K562 (cell line): Measurements from ENCODE around the gene ACAP3. TPM values are rescaled to one million over a fixed set of nuclear protein-coding genes. Genes with fewer than 3 reads are reported as not detected.

ENCODE experiments used
- ATF7 ChIP-seq: fragments of 450-650 bp; IDR thresholded peaks from 2 replicates; pipeline ENCODE4 v1.7.1; 2014; ENCODE audit warnings: mild to moderate bottlenecking, moderate library complexity
- CREM ChIP-seq: IDR thresholded peaks from 2 replicates; pipeline ENCODE4 v1.6.1; 2014; ENCODE audit warnings: antibody characterized with exemption, low read depth
- ERF ChIP-seq: fragments of 450-650 bp; formaldehyde crosslinking; IDR thresholded peaks from 2 replicates; pipeline ENCODE4 v1.4.0; 2020; ENCODE audit warnings: mild to moderate bottlenecking, mixed read lengths
- JUNB ChIP-seq: fragments of 450-650 bp; formaldehyde crosslinking; conservative IDR thresholded peaks from 2 replicates; pipeline ENCODE4 v1.4.0; 2020; ENCODE audit warnings: mild to moderate bottlenecking
- KAT8 ChIP-seq: fragments of 450-650 bp; IDR thresholded peaks from 2 replicates; pipeline ENCODE4 v1.6.1; 2016; ENCODE audit warnings: low read depth, mild to moderate bottlenecking
- MEIS2 ChIP-seq: fragments of 450-650 bp; IDR thresholded peaks from 2 replicates; pipeline ENCODE4 v1.6.1; 2014; ENCODE audit warnings: mild to moderate bottlenecking; ENCODE audit not compliant: partially characterized antibody
- NR2C2 ChIP-seq, 2 experiments: fragments of 200-800 bp in 1 of 2; sonication (Bioruptor generic) in 1 of 2; sonication (generic) in 1 of 2; formaldehyde crosslinking in 1 of 2; IDR thresholded peaks; 2 replicates each; pipeline versions ENCODE4 v1.6.1 to v1.8.0; 2016 to 2022; ENCODE audit warnings: mild to moderate bottlenecking in 1 of 2, missing compliant biosample characterization in 1 of 2, missing genetic modification characterization in 1 of 2, missing genetic modification reagents in 1 of 2
- RBBP5 ChIP-seq: fragments of 200-600 bp; sonication (generic); IDR thresholded peaks from 2 replicates; pipeline ENCODE4 v1.6.1; 2012; ENCODE audit warnings: borderline replicate concordance, mild to moderate bottlenecking, low read length, control low read depth, inconsistent platforms; ENCODE audit not compliant: insufficient read depth, poor library complexity, severe bottlenecking
- THAP7 ChIP-seq: fragments of 250-450 bp; sonication (Bioruptor Pico); IDR thresholded peaks from 2 replicates; pipeline ENCODE4 v1.5.0; 2021
- USF1 ChIP-seq: sonication (generic); formaldehyde crosslinking; IDR thresholded peaks from 2 replicates; pipeline ENCODE4 v1.9.0; 2022; ENCODE audit warnings: mild to moderate bottlenecking, missing genetic modification reagents
- ZFX ChIP-seq: sonication (generic); formaldehyde crosslinking; IDR thresholded peaks from 2 replicates; pipeline ENCODE4 v1.8.0; 2022; ENCODE audit warnings: mild to moderate bottlenecking, missing genetic modification reagents, moderate library complexity
- ZNF197 ChIP-seq: fragments of 200-800 bp; sonication (Bioruptor generic); IDR thresholded peaks from 2 replicates; pipeline ENCODE4 v1.6.1; 2016; ENCODE audit warnings: low read depth, missing genetic modification characterization, missing compliant biosample characterization
- ZNF507 ChIP-seq: conservative IDR thresholded peaks from 2 replicates; pipeline ENCODE4 v1.6.1; 2017; ENCODE audit warnings: missing genetic modification characterization, missing compliant biosample characterization
- ZNF76 ChIP-seq: fragments of 250-450 bp; sonication (Bioruptor Pico); IDR thresholded peaks from 2 replicates; pipeline ENCODE4 v1.4.0; 2020; ENCODE audit warnings: mild to moderate bottlenecking, moderate library complexity, borderline replicate concordance
- polyA plus RNA-seq, 8 experiments: library from polyadenylated mRNA; depleted of rRNA in 4 of 8; stranded (reverse) in 5 of 8; unstranded in 3 of 8; fragments of >200 nt; fragmentation: Nextera tagmentation in 2 of 8; fragmentation: Illumina TruSeq in 1 of 8; extraction: Ambion mirVana in 2 of 8; extraction: Trizol in 1 of 8; gene quantifications; 2 replicates each; pipeline versions ENCODE4 v1.2.1 to v1.2.3, GENCODE V29; 2011 to 2014; ENCODE audit warnings: inconsistent platforms in 1 of 8, missing spikeins in 1 of 8
- total RNA-seq, 7 experiments: library from RNA; depleted of rRNA in 6 of 7; stranded (reverse); fragments of >200 nt in 6 of 7; fragmentation: Illumina TruSeq in 2 of 7; extraction: Trizol in 2 of 7; gene quantifications; 2 replicates each; pipeline versions ENCODE4 v1.2.1 to v1.2.3, GENCODE V29; 2011 to 2021; ENCODE audit warnings: low replicate concordance in 1 of 7
- TF ChIP-seq, protein P1 (sequence below): fragments of 450-650 bp; IDR thresholded peaks from 2 replicates; pipeline ENCODE4 v1.6.1; 2017; ENCODE audit warnings: antibody characterized with exemption, mild to moderate bottlenecking
- TF ChIP-seq, protein P2 (sequence below): sonication (generic); formaldehyde crosslinking; IDR thresholded peaks from 2 replicates; pipeline ENCODE4 v1.8.1; 2023; ENCODE audit warnings: mild to moderate bottlenecking, missing genetic modification reagents
- TF ChIP-seq, protein P3 (sequence below): fragments of 450-650 bp; formaldehyde crosslinking; IDR thresholded peaks from 2 replicates; pipeline ENCODE4 v1.4.0; 2020; ENCODE audit warnings: mild to moderate bottlenecking, moderate library complexity

The ACAP3 gene
- total and polyA plus RNA-seq, 9 of the 15 experiments (the other 6 are each of a cell fraction or from before 2014, with no cell fraction given) = 0.01 to 49.0 (median 12.0) TPM

DNA sequence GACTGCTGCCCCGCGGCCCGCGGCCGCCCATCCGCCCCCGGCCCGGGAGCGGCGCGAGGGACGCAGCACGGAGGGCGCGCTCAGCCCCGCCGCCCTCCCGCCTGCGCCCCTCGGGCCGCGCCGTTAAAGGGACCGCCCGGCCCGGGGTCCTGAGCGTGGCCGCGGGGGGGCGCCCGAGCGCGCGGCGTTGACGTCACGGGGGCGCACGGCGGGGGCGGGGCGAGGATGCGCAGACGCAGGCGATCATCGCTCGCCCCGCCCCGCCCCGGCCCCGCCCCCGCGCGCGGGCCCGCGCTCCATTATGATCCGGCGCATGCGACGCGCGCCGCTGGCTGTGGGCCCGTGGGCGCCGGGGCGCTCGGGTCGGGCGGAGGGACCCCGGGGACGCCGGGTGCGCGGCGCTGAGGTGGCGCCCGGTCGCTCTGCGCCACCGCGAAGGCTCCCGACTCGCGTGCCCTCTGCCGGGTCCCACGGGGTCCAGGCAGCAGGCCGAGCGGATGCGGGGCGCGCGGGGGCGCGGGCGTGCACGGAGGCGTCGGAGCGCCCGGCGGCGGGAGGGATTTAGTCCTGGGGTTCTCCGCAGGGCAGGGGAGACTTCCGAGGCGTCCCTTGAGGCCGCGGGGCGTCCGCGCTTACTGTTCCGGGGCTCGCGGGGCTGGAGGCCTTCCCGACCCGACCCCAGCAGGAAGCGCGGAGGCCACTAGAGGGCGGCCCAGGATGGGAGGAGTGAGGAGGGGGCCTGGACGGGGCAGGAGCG lies 41.7 kb upstream of the ACAP3 start, which contains the start of gene DVL1 (continued):
- TF ChIP-seq, protein P1, sequence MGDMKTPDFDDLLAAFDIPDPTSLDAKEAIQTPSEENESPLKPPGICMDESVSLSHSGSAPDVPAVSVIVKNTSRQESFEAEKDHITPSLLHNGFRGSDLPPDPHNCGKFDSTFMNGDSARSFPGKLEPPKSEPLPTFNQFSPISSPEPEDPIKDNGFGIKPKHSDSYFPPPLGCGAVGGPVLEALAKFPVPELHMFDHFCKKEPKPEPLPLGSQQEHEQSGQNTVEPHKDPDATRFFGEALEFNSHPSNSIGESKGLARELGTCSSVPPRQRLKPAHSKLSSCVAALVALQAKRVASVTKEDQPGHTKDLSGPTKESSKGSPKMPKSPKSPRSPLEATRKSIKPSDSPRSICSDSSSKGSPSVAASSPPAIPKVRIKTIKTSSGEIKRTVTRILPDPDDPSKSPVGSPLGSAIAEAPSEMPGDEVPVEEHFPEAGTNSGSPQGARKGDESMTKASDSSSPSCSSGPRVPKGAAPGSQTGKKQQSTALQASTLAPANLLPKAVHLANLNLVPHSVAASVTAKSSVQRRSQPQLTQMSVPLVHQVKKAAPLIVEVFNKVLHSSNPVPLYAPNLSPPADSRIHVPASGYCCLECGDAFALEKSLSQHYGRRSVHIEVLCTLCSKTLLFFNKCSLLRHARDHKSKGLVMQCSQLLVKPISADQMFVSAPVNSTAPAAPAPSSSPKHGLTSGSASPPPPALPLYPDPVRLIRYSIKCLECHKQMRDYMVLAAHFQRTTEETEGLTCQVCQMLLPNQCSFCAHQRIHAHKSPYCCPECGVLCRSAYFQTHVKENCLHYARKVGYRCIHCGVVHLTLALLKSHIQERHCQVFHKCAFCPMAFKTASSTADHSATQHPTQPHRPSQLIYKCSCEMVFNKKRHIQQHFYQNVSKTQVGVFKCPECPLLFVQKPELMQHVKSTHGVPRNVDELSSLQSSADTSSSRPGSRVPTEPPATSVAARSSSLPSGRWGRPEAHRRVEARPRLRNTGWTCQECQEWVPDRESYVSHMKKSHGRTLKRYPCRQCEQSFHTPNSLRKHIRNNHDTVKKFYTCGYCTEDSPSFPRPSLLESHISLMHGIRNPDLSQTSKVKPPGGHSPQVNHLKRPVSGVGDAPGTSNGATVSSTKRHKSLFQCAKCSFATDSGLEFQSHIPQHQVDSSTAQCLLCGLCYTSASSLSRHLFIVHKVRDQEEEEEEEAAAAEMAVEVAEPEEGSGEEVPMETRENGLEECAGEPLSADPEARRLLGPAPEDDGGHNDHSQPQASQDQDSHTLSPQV = peak; percentile 53; the same call in 1 of the 2 replicates
- TF ChIP-seq CREM (peak; percentile 89), THAP7 (CRISPR knock-in tag) (0 out of 2 replicates have a peak, but pooled peaks have one; percentile 42), KAT8 (no peak), ERF (CRISPR knock-in tag) (peak; percentile 95), ZNF197 (CRISPR knock-in tag) (peak; percentile 80; the same call in 1 of the 2 replicates), USF1 (CRISPR knock-in tag) (no peak), ZNF76 (CRISPR knock-in tag) (peak; percentile 68; the same call in 1 of the 2 replicates), ZNF507 (tag) (no peak), JUNB (CRISPR knock-in tag) (no peak), RBBP5 (peak; percentile 71), ATF7 (peak; percentile 45; the same call in 1 of the 2 replicates), NR2C2 (CRISPR knock-in tag; IDR thresholded peaks at IDR 0.05) (no peak), NR2C2 (tag; IDR thresholded peaks at IDR 0.05) (peak; percentile 40; the same call in 1 of the 2 replicates), MEIS2 (no peak), ZFX (CRISPR knock-in tag) (peak; percentile 87)
- TF ChIP-seq, protein P2, sequence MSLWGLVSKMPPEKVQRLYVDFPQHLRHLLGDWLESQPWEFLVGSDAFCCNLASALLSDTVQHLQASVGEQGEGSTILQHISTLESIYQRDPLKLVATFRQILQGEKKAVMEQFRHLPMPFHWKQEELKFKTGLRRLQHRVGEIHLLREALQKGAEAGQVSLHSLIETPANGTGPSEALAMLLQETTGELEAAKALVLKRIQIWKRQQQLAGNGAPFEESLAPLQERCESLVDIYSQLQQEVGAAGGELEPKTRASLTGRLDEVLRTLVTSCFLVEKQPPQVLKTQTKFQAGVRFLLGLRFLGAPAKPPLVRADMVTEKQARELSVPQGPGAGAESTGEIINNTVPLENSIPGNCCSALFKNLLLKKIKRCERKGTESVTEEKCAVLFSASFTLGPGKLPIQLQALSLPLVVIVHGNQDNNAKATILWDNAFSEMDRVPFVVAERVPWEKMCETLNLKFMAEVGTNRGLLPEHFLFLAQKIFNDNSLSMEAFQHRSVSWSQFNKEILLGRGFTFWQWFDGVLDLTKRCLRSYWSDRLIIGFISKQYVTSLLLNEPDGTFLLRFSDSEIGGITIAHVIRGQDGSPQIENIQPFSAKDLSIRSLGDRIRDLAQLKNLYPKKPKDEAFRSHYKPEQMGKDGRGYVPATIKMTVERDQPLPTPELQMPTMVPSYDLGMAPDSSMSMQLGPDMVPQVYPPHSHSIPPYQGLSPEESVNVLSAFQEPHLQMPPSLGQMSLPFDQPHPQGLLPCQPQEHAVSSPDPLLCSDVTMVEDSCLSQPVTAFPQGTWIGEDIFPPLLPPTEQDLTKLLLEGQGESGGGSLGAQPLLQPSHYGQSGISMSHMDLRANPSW (CRISPR knock-in tag) = peak; percentile 83; the same call in 1 of the 2 replicates
- TF ChIP-seq, protein P3, sequence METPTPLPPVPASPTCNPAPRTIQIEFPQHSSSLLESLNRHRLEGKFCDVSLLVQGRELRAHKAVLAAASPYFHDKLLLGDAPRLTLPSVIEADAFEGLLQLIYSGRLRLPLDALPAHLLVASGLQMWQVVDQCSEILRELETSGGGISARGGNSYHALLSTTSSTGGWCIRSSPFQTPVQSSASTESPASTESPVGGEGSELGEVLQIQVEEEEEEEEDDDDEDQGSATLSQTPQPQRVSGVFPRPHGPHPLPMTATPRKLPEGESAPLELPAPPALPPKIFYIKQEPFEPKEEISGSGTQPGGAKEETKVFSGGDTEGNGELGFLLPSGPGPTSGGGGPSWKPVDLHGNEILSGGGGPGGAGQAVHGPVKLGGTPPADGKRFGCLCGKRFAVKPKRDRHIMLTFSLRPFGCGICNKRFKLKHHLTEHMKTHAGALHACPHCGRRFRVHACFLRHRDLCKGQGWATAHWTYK = peak; percentile 89
